HG03196 (cell line): ENCODE data around the gene CPXM2.

Experiments
- ATAC-seq: cut with Tn5 transposase; IDR thresholded peaks from one replicate; pipeline ENCODE4 v1.9.1; 2021; ENCODE audit not compliant: unreplicated experiment

The CPXM2 gene

DNA sequence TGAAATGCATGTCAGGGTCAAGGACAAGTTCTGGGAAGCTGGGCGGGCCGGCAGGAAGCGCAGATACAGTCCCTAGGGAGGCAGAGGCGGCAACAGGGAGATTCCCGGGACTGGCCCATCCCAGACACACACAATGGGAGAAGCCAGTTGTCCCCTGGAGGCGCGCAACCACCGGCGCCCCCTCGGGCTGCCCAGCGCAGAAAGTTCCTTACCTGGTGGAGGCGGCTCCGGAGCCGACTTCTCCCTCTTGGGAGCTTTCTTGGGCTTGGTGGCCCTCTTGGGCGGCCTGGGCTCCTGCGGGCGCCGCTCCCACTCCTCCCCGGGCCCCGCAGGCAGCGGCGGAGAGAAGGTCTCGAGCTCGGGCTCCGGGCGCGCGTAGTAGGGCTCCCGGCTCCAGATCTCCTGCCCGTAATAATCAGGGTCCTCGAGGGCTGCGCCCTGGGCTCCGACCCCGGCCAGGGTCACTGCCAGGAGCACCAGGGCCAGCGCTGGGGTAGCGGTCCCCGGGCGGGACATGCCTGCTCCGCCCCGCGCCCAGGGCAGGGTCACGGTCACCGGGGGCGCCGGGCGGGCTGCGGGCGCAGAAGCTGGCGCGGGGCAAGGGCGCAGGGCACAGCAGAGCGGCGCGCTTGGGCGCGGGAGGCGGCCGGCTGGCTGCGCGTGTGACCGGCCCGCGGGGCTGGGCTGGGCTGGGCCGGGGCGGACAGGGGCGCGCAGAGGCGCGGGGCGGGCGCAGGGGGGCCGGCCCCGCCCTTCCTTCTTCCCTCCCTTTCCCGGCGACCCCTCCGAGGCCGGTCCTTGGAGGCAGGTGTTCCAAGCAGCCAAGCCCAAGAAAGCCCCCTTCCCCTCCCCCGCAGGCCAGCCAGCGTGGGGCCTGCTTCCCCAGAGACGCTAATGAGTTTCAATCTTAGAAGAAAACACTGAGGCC lies at the start of gene CPXM2:
Gene CPXM2, minus strand, starts transcription at position 664 of the 928 bp plus-strand sequence. Its CDS starts 148 bp downstream, at position 516.
- no peak for ATAC-seq

DNA sequence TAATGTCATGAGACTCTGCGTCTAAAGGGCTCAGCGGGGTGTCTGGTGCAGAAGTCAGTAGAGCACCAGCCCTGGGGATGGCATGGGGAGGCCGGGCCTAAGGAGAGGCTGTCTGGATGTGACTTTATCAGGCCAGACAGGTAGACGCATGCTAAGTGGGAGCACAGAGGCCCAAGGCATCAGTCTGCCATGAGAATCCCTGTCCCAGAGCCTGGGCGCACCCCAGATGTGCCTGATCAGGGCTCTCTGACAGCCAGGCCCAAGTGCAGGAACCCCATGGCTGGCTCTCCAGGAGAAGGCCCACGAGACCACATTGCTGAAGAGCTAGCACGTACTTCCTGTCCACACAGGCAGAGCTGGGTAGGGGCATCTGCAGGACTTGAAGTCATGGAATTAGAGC lies 48.0 kb upstream of the CPXM2 start:
- no peak for ATAC-seq

DNA sequence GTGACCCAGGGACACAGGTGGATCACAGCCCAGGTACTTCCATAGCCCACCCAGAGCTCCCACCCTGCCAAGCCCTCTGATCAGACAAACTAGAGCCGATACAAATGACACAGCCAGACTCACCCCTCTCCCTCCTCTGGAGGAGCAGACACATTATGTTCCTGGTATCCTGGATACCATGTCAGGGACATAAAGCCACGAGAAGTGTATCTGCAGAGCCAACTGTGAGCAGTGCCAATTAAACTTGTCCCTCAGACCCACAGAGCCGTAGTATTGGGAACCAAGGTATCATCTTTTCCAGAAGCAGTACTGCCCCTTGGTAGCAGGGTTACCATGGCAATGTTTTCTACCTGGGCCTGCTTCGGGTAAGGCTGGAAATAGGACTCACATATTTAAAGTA lies 47.3 kb upstream of the CPXM2 start:
- ATAC-seq: no peak

DNA sequence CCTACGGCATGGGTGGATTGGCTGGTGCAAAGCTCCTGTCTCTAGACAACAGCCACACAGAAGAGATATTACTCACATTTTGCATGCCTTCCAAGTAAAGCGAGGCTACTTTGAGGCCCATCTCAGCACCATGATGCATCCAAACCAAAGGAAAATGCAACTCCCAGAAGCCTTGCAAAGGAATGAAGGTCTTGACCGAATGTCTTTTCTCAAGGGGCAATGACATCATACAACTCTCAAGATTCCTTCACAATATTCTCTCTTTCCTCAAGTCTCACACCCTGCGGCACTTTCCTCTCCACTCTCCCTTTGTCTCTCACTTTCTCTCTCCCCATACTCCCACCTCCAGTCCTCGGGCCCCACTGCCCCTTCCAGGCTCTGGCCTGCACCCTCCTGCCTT lies 44.8 kb upstream of the CPXM2 start:
- ATAC-seq: no peak

DNA sequence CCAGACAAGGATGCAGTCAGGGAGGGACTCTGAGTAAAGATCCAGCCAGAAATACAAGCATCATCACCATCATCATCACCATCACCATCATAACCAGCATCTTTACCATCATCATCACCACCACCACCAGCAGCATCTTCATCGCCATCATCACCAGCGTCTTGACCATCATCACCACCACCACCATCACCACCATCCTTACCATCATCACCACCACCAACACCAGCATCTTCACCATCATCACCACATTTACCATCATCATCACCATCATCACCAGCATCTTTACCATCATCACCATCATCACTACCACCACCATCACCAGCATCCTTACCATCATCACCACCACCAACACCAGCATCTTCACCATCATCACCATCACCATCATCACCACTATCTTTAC lies 44.1 kb upstream of the CPXM2 start:
- ATAC-seq: no peak

DNA sequence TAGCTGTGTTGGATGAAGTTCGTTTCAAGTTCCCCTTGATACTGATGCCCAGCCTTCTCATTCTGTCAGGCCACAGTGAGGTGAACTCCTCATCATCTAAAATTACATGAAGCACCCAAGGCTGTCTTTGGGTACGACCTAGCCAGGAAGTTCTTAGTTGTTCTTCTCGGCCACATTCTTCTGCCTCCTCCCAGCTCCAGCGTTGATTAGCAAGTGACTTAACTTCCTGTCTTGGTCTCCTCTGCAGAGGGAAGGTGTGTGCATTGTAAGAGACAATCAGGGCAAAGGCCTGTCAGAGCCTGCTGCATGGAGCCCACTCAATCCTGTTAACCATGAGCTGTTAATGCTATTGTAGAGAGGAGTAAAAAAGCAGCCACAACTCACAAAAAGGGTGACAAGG lies 43.2 kb upstream of the CPXM2 start:
- no peak for ATAC-seq

DNA sequence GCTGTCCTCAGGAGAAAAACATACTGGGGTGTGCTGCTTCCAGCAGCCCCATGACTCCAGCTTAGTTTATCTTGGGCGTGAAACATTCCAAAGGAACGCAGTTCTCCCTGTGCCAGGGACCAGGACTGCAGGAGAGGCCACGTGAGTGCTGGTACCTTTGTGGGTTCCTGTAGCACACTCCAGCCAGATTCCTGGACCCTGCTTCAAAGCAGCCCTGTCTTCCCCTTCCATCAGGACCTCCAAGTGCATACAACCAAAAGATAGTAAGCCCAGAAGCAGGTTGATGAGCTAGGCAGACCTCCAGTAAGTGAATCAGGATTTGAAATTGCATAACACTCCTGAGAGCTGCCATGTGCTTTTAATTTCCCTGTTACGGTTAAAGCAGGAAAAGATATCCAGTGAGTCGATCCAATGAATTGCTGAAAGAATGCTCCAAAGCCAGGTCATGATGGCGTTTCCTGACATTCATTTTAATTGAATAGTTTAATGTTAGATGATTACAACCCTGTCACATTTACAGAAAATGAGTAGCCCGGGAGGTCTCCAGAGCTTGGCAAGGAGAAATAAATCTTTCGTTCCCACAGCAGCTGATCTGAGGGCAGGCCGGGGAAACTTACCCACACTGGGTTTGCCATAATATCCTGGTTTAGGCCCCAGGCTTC lies 38.9 kb upstream of the CPXM2 start:
- no peak for ATAC-seq

DNA sequence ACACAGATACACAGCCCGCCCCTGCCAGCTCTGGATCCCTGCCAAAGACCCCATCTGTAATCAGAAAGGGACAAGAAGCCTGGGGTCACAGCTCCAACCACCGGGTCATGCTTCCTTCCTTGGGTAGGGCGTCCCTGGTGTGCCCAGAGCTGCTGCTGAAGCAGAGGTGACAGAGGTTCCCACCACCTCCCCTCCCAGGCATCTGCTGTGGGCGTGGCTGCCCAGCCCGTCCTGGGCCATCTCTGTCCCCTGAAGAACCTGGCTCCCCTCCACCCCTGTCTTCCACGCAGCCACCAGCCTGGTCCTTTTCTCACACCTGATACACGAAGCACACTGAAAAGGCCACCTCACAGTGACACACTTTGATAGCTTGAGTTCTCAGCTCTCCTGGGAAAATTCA lies 38.2 kb upstream of the CPXM2 start:
- no peak for ATAC-seq

DNA sequence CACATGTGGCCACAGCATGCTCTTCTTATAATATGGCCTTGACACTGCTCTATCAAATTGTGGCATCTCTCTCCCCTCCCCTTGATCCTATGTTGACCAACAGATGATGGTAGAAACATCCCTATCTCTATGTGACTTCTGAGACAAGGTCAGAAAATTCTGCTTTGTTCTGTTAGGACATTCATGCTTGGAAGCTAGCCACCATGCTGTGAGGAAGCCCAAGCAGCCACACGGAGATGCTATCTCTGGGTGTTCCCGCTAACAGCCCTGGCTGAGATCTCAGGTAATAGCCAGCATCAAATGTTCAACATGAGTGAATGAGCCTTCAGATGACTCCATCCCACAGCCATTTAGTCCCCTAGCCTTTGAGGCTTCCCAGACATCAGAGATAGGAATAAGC lies 36.8 kb upstream of the CPXM2 start:
- no peak for ATAC-seq

DNA sequence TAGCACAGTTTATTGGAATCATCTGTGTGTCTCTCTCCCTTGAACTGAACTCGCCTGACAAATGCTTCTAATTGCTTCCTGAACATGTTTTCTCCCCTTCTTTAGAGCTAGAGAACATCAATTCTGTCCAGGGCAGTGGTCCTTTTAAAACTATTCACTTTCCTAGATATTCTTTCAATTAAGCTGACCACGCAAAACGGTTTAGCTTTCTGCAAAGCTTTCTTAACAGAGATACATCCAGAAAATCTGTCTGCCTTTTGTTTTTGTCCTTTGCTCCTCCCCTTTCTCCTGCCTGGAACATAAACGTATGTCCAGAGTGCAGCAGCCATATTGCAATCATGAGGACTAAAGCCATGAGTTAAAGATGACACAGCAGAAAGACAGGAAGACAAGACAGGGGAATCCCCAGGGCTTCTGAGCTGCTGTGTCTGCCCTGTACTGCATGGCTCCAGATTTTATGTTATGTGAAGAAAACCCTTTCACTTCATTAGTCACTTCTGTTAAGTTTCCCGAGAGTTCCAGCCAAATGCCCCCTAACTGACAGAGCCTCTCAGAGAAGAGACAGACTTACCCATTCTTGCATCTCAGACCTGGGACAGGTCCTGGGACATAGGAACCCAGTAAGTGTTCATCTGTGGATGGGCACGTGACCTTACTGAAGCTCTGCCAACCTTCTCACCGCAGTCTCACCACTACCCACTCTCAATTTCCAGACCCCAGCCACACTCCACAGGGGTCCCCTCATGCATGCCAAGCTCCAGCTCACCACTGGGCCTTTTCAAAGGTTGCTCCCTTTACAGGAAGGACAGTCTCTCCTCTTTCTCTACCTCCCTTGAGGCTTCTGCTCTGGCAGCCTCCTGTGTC lies 35.0 kb upstream of the CPXM2 start:
- ATAC-seq: no peak

DNA sequence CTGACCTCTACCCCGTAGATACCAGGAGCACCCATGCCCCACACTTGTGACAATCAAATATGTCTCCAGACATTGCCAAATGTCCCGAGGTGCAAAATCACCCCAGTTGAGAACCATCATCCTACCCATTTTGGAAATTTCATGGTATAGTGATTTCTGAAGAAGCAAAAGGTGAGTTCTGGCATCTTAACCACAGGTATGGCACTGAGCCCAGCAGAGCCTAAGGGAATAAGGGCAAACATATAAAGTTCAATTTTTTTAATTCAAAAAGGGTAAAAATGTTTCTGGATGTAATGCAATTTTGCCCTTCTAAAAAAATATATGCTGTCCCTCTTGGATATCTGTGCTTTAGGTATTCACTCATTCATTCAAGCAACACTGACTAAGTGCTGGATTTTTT lies 30.5 kb upstream of the CPXM2 start:
- no peak for ATAC-seq

DNA sequence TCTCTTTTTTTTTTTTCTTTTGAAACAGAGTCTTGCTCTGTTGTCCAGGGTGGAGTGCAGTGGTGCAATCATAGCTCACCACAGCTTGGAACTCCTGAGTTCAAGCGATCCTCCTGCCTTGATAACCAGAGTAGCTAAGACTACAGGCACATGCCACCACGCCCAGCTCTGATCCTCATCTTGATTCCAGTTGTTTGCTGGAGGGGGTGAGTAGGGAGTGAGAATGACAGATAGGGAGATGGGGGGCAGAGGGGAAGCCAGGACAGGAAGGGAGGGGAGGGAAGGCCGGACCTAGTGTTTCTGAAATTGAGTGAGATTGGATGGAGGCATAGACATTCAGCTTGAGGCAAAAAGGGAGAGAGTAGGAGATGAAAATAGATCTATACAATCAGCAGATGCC lies 25.2 kb upstream of the CPXM2 start:
- ATAC-seq: no peak

DNA sequence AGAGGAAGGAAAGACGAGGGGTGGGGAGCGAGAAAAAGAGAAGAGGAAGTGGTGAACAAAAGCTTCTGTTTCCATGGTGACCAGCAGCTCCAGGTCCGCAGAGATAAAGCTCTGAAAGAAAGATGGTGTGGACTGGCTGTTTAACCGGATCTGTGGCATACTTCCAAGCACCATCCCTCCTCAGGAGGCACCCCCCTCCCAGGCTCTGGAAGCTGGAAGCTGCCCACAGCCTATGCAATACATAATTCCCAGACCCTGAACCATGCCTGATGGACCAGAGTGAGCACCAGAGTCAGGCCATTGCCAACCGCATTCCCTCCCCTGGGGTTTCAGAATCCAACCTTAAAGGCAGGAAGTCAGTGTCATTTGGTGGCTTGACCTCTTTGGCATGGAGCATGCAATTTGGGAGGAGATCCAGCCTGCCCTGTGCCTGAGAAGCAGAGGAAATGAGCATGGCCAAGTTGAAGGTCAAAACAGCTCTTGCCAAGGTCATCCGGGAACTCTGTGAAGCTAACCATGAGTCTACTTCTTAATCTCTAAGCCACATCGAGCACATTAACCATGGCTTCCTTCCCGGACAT lies 22.2 kb upstream of the CPXM2 start:
- ATAC-seq: no peak

DNA sequence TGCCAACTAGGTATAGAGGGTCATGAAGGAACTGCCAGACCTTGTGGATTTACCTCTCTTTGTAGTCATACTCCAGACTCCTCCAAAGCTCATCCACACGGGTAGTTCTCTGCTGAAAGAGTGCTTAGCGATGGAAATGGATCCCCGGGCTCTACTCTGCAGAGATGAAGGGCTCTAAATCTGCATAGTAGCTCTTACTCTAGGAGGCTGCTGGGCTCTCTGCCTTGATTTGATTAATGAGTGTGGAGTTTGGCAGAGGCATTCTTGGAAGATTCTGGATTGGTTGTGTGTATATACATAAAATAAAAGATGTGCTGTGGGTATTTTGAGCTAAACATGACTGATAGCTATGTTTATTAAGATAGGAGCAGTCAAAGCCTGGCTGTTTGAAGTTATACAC lies 21.3 kb upstream of the CPXM2 start:
- no peak for ATAC-seq

DNA sequence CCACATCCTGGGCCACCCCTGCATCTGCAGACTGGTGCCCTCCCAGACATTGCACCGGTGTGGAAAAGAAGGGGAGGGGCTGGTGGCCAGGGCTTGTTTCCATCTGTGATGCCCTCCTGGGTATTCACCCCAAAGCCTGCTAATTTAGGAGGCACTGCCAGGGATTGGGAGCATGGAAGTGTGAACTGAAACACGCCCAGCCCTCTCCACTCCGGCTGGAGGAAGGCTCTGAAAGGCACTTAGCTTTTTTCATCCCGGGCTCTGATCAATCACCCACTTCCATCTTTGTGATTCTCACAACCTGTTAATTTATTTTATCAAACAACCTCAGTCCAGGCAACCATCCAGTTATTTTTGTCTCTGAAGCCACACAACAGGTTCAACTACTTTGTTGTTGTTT lies 20.9 kb upstream of the CPXM2 start:
- ATAC-seq: no peak

DNA sequence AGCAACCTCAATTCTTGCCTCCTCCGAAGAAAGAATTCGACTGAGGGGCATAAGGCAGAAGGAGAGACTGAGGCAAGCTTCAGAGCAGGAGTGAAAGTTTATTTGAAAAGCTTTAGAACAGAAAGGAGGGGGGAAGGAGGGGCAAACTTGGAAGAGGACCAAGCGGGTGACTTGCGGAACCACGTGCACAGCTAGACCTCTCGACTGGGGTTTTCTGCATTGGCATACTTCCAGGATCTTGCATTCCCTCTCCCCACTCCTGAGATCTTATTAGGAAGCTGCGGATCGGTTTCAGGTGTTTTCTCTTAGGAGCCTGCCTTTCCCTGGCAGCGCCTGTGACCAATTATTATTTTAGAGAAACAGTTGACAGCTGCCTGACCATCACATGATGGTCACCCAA lies 20.3 kb upstream of the CPXM2 start:
- no peak for ATAC-seq

DNA sequence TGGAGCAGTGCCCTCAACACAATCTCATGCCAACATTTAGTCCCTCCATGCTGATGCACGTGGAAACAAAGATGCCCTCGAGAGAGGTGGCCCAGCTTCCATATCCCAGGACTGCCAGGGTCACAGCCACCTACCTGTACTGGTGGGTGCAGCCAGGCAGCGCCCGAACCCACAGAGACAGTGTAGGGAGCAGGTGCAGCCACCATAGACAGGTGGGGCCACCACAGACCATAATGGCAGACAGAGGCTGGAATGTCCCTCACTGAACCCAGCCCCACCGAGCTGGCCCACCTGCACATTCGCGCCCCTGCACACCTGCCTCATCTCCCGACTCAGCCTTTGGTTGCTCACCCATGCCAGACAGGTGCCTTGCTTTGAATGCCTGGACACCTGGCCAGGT lies 18.3 kb upstream of the CPXM2 start:
- ATAC-seq: no peak

DNA sequence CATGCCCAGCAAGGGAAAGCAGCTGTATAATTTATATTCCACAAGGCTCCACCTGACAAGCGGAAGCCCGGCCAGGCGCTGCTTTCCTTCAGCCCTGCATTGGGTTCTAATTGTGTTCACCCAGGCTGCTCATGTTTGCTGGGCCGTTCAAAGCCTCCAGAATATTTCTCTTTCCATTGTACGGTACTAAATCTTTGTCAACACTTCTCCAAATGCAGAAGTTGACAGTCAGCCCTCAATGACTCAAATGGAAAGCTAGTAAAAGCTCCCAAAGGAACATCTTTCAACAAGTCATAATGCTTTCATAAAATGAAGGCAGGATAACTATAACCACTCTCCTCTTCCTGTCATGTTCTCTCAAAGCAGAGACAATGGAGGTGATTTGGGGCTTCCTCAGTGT lies 17.8 kb upstream of the CPXM2 start:
- ATAC-seq: no peak

DNA sequence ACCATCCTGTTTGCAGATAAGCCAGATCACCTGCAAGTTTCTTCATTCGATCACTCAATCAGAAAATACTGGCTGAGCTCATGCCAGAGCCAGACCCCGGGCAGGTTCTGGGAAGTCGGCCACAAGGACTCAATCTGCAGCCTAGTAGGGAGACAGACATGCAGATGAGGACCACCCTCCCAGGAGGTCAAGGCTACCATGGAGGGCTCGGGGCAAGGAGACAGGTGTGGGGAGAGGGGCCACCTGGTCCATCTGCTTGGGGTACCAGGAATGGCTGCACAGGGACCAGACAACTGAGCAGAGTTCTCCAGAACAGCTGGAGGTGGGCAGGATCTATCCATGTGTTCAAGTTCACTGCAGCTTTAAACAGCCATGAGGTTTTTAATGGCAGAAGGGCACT lies 16.8 kb upstream of the CPXM2 start:
- no peak for ATAC-seq

DNA sequence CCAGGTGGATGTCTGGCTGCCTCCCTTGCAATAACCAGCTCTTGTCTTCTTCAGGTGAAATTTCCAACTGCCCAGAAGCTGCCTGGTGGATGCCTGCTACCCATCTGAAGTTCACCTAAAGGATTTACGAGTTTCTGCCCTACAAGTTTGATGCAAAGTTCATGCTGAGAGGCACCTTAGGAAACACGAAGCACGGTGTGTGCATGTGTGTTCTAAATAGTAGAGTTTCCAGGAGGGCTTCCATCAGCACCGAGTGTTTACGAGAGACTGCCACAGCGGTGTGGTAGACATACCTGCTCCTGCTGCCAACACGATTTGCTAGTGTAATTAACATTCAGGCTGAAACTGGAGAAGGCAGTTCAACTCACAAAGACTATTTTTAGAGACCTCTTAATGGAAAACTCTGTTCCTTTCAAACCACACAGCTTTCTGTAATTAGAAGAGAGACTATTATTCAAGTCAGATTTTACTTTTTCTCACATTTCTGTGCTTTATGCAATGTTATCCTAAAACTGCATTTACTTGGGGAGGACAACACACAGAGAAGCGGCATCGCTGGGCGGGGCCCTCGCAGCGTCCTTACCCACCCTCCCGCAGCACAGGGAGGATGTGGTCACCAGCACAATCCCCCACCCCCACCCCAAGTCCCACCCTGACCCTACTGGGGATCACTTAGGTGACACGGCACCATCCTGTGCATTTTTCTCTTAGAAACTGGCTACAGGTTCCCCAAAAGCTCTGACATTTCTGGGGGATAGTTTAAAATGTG lies 15.5 kb upstream of the CPXM2 start:
- no peak for ATAC-seq
